Neural cell (in vitro differentiated cells): Measurements from ENCODE around the gene SLC6A16. TPM values are rescaled to one million over a fixed set of nuclear protein-coding genes. Genes with fewer than 3 reads are reported as not detected.
"Not testable (repeated sequence)": the region's sequence is repeated elsewhere in the genome, so short reads cannot be mapped to it uniquely, and the experiment has no call there.

ENCODE experiments used
- H2AFZ ChIP-seq: fragments of 200-600, 300-800 bp; sonication (generic), shearing (Covaris generic); 2 replicates; pipeline ENCODE4 v1.6.0; 2014; ENCODE audit warnings: low read depth, mild to moderate bottlenecking, antibody characterized with exemption, low read length, moderate library complexity
- H3F3A ChIP-seq: fragments of 200-600 bp; shearing (Covaris generic); 2 replicates; pipeline ENCODE4 v1.6.1; 2016; ENCODE audit warnings: mild to moderate bottlenecking, moderate library complexity, mixed read lengths, antibody characterized with exemption, low read length; ENCODE audit not compliant: insufficient read depth, poor library complexity, severe bottlenecking
- H3K27ac ChIP-seq: fragments of 200-600, 300-800 bp; sonication (generic), shearing (Covaris generic); 2 replicates; pipeline ENCODE4 v1.5.1; 2014; ENCODE audit warnings: mild to moderate bottlenecking, low read length, moderate library complexity
- H3K27me3 ChIP-seq: fragments of 300-800, 200-600 bp; sonication (generic), shearing (Covaris generic); 2 replicates; pipeline ENCODE4 v1.6.0; 2014; ENCODE audit warnings: mild to moderate bottlenecking, low read depth, low read length, moderate library complexity; ENCODE audit not compliant: insufficient read depth
- H3K36me3 ChIP-seq: fragments of 300-800, 200-600 bp; sonication (generic), shearing (Covaris generic); 2 replicates; pipeline ENCODE4 v1.5.1; 2014; ENCODE audit warnings: mild to moderate bottlenecking, antibody characterized with exemption, low read length, moderate library complexity; ENCODE audit not compliant: insufficient read depth
- H3K4me2 ChIP-seq: fragments of 300-800, 200-600 bp; sonication (generic), shearing (Covaris generic); 2 replicates; pipeline ENCODE4 v1.6.0; 2014; ENCODE audit warnings: mild to moderate bottlenecking, low read length
- H3K4me3 ChIP-seq: fragments of 300-800, 200-600 bp; sonication (generic), shearing (Covaris generic); 2 replicates; pipeline ENCODE4 v1.5.1; 2014; ENCODE audit warnings: mild to moderate bottlenecking, low read length, moderate library complexity
- H3K79me2 ChIP-seq: fragments of 200-600 bp; shearing (Covaris generic); replicated peaks from 2 replicates; pipeline ENCODE4 v1.6.0; 2014; ENCODE audit warnings: mild to moderate bottlenecking, low read length, moderate library complexity; ENCODE audit not compliant: insufficient read depth
- H3K9ac ChIP-seq: fragments of 300-800, 200-600 bp; sonication (generic), shearing (Covaris generic); 2 replicates; pipeline ENCODE4 v1.6.1; 2016; ENCODE audit warnings: mild to moderate bottlenecking, low read length, mixed read lengths
- H3K9me2 ChIP-seq: fragments of 200-600 bp; shearing (Covaris generic); 2 replicates; pipeline ENCODE4 v1.6.1; 2016; ENCODE audit warnings: mild to moderate bottlenecking, low read length, mixed read lengths; ENCODE audit not compliant: insufficient read depth
- H3K9me3 ChIP-seq: fragments of 200-600, 300-800 bp; sonication (generic), shearing (Covaris generic); 2 replicates; pipeline ENCODE4 v1.6.1; 2016; ENCODE audit warnings: mild to moderate bottlenecking, mixed run types, low read length, moderate library complexity, mixed read lengths
- H4K20me1 ChIP-seq: fragments of 200-600 bp; shearing (Covaris generic); 2 replicates; pipeline ENCODE4 v1.6.1; 2016; ENCODE audit warnings: mild to moderate bottlenecking, mixed run types; ENCODE audit not compliant: insufficient read depth
- CTCF ChIP-seq: fragments of 450-650 bp; IDR thresholded peaks from 2 replicates; pipeline ENCODE4 v1.5.1; 2014; ENCODE audit warnings: antibody characterized with exemption, mild to moderate bottlenecking, moderate library complexity; ENCODE audit not compliant: poor library complexity, severe bottlenecking
- EP300 ChIP-seq: fragments of 450-650 bp; conservative IDR thresholded peaks from 2 replicates; pipeline ENCODE4 v1.6.1; 2014; ENCODE audit warnings: antibody characterized with exemption, mild to moderate bottlenecking, moderate library complexity; ENCODE audit not compliant: poor library complexity, severe bottlenecking
- EZH2 ChIP-seq: fragments of 200-600, 300-800 bp; shearing (Covaris generic), sonication (generic); IDR thresholded peaks from 2 replicates; pipeline ENCODE4 v1.6.1; 2014; ENCODE audit warnings: antibody characterized with exemption, low read length, borderline replicate concordance, mild to moderate bottlenecking; ENCODE audit not compliant: insufficient read depth, poor library complexity, severe bottlenecking
- MXI1 ChIP-seq: fragments of 450-650 bp; conservative IDR thresholded peaks from 2 replicates; pipeline ENCODE4 v1.6.1; 2014; ENCODE audit warnings: antibody characterized with exemption, mild to moderate bottlenecking; ENCODE audit not compliant: poor library complexity, severe bottlenecking
- POLR2AphosphoS5 ChIP-seq: IDR thresholded peaks from 2 replicates; pipeline ENCODE4 v1.6.1; 2012
- RAD21 ChIP-seq: fragments of 450-650 bp; conservative IDR thresholded peaks from 2 replicates; pipeline ENCODE4 v1.6.1; 2014; ENCODE audit warnings: antibody characterized with exemption, mild to moderate bottlenecking, moderate library complexity
- REST ChIP-seq: IDR thresholded peaks from 2 replicates; pipeline ENCODE4 v1.6.1; 2012; ENCODE audit warnings: borderline replicate concordance
- SMC3 ChIP-seq: fragments of 450-650 bp; conservative IDR thresholded peaks from 2 replicates; pipeline ENCODE4 v1.6.1; 2014; ENCODE audit warnings: antibody characterized with exemption, mild to moderate bottlenecking, moderate library complexity; ENCODE audit not compliant: poor library complexity
- TAF1 ChIP-seq: IDR thresholded peaks from 2 replicates; pipeline ENCODE4 v1.6.1; 2012; ENCODE audit warnings: low read depth
- polyA plus RNA-seq: library from polyadenylated mRNA; depleted of rRNA; stranded (reverse); fragments of >200 nt; gene quantifications from 2 replicates; pipeline ENCODE4 v1.2.3, GENCODE V29; 2014

SLC6A16 gene
- polyA plus RNA-seq, 1 donor from 2014 or later, result not detected

- Histone ChIP-seq H3K27me3 (no peaks in the 10 kb centered on the region), H3K79me2 (no peaks in the 10 kb centered on the region), H3F3A (no peaks in the 10 kb centered on the region), H3K9me3 (no peaks in the 10 kb centered on the region), H3K9ac (no peak overlapping the region), H3K27ac (no peak overlapping the region), H3K4me3 (no peak overlapping the region), H3K36me3 (no peaks in the 10 kb centered on the region), H3K4me2 (no peak overlapping the region), H3K9me2 (no peaks in the 10 kb centered on the region), H2AFZ (no peak overlapping the region), H4K20me1 (no peaks in the 10 kb centered on the region)
- TF ChIP-seq CTCF, result peak; percentile 36
- TF ChIP-seq RAD21, result no peak
These were observed 23.7 kb downstream of the SLC6A16 start for GRCh38 chr19:49301165-49301865.

- H3K9ac ChIP-seq, H3K4me2 ChIP-seq, H2AFZ ChIP-seq, H4K20me1 ChIP-seq, H3K27ac ChIP-seq, H3K9me2 ChIP-seq, H3K9me3 ChIP-seq, H3K36me3 ChIP-seq, H3K4me3 ChIP-seq, H3F3A ChIP-seq, H3K79me2 ChIP-seq, H3K27me3 ChIP-seq: not testable (repeated sequence)
These were observed 26.3 kb downstream of the SLC6A16 start for GRCh38 chr19:49298653-49299052.

- Histone ChIP-seq H3K36me3 (no peaks in the 10 kb centered on the region), H3K9me2 (no peaks in the 10 kb centered on the region), H2AFZ (no peak overlapping the region), H3K79me2 (no peaks in the 10 kb centered on the region), H3K9ac (no peak overlapping the region), H3K27me3 (no peaks in the 10 kb centered on the region), H4K20me1 (no peaks in the 10 kb centered on the region), H3K4me3 (no peak overlapping the region), H3F3A (no peaks in the 10 kb centered on the region), H3K9me3 (no peaks in the 10 kb centered on the region), H3K4me2 (no peak overlapping the region), H3K27ac (no peak overlapping the region)
- TF ChIP-seq REST (no peak), CTCF (no peak), EZH2 (no peak), SMC3 (no peak), RAD21 (no peak), POLR2AphosphoS5 (no peak), EP300 (no peak), MXI1 (no peak), TAF1 (no peak)
These were observed 27.6 kb downstream of the SLC6A16 start for GRCh38 chr19:49297403-49297802.
